Activated T-helper 17 cell treated with anti-CD3 and anti-CD28 coated beads, Interleukin-2, amount 50 U/mL, for 72 hours (primary cell): ENCODE measurements around the gene SIGLEC11. TPM values are rescaled to one million over a fixed set of nuclear protein-coding genes. Genes with fewer than 3 reads are reported as not detected.

Source experiments
- ATAC-seq: fragments of 150-1000 bp; cut with Tn5 transposase; replicated peaks from 2 replicates; pipeline ENCODE4 v1.10.0; 2021; ENCODE audit warnings: mild to moderate bottlenecking, moderate library complexity
- H3K27ac Mint-ChIP-seq: one replicate; pipeline ENCODE4 v1.8.0; 2022; ENCODE audit warnings: mixed read lengths
- H3K27me3 Mint-ChIP-seq: one replicate; pipeline ENCODE4 v1.8.0; 2022; ENCODE audit warnings: mixed read lengths
- H3K36me3 Mint-ChIP-seq: one replicate; pipeline ENCODE4 v1.8.0; 2022; ENCODE audit warnings: low read depth, mild to moderate bottlenecking, mixed read lengths
- H3K4me1 Mint-ChIP-seq: one replicate; pipeline ENCODE4 v1.8.0; 2022; ENCODE audit warnings: mixed read lengths
- H3K4me3 Mint-ChIP-seq: one replicate; pipeline ENCODE4 v1.8.0; 2022; ENCODE audit warnings: mild to moderate bottlenecking, mixed read lengths
- H3K9me3 Mint-ChIP-seq: one replicate; pipeline ENCODE4 v1.8.0; 2022; ENCODE audit warnings: mixed read lengths
- total RNA-seq, 2 donors: library from RNA; stranded (reverse); gene quantifications; one replicate each; pipeline ENCODE4 v1.2.3, GENCODE V29; 2022

The SIGLEC11 gene
- total RNA-seq, 2 donors from 2014 or later: not detected

DNA sequence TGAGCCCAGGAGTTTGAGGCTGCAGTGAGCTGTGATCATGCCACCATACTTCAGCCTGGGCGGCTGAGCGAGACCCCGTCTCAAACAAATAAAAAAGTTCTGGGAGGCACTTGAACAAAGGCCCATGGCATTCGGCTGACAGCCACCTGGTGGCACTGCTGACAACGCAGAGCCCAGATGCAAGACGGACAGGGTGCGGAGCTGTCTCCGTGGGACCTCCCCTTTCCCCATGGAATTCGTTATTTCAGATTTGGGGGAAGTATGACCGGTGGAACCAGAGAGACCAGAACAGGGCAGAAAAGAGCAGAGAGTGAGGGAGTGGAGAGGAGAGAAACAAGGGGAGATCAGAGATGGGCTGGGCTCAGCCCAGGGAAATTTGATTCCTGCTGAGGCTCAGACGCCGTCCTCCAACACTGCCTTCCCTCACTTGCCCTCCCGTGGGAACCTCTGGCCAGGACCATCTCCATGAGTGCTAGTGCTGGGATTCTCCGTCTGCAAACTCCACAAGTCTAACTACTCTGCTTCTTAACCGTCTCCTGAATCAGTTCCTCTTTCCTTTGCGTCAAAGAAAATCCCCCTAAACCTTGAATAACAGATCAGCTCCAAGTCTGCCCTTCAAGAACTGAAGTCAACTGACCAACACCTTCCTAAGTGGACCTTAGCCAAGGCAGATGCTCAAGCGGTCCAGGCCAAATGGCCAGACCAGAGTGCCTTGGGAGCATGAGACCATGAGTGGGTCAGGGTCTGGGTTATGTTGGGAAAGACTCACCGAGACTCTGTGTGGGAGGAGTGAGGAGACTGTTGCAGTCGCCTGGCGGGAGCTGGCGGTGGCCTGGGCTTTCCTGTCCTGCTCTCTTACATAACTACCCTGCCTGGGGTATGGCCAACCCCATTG is 43.9 kb downstream of the SIGLEC11 start:
- Mint-ChIP-seq H3K36me3 (peaks cover 95% of the 10 kb centered on the region), H3K4me1 (peaks cover 52% of the 10 kb centered on the region), H3K27me3 (no peaks in the 10 kb centered on the region), H3K9me3 (no peaks in the 10 kb centered on the region), H3K4me3 (no peak overlapping the region), H3K27ac (peak overlapping the region; percentile 59)
- ATAC-seq: no peak

DNA sequence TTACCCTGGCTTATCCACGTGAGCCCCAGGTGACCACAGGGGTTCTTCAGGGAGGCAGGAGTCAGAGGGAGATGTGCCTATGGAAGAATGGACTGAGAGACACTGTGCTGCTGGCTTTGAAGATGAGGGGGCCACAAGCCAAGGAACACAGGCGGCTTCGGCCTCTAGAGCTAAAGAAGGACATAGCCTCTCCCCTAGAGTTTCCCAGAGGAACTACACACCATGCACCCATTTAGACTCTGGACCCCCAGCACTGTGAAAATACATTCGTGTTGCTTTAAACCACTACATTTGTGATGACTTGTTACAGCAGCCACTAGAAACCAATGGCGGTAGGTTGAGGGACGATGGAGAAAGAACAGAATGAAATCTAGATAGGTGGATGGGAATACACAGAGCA is 45.7 kb downstream of the SIGLEC11 start:
- Mint-ChIP-seq H3K27me3 (no peaks in the 10 kb centered on the region), H3K27ac (peak overlapping the region; percentile 14), H3K36me3 (peaks cover 95% of the 10 kb centered on the region), H3K4me3 (no peak overlapping the region), H3K4me1 (peaks cover 50% of the 10 kb centered on the region), H3K9me3 (no peaks in the 10 kb centered on the region)
- no peak for ATAC-seq

DNA sequence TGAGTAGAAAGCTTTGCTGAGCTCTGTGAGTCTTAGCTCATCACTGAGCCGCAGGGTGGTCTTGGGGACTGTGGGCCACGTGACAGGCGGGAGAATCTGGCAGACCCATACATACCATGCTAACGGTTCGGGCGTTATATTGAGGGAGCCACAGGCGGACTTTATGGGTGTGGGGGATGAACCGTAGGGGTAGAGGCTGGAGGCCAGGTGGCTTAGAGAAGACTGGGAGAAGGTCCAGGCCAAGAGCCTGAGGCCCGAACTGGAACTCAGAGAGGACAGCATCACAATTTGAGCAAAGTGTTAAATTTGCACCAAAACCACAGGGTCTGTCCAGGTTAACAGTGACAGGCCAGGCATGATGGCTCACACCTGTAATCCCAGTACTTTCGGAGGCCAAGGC is 47.3 kb downstream of the SIGLEC11 start:
- Mint-ChIP-seq H3K36me3 (peaks cover 97% of the 10 kb centered on the region), H3K4me3 (peak overlapping the region; percentile 84), H3K9me3 (no peaks in the 10 kb centered on the region), H3K27ac (peak overlapping the region; percentile 92), H3K27me3 (no peaks in the 10 kb centered on the region), H3K4me1 (peaks cover 45% of the 10 kb centered on the region)
- no peak for ATAC-seq

DNA sequence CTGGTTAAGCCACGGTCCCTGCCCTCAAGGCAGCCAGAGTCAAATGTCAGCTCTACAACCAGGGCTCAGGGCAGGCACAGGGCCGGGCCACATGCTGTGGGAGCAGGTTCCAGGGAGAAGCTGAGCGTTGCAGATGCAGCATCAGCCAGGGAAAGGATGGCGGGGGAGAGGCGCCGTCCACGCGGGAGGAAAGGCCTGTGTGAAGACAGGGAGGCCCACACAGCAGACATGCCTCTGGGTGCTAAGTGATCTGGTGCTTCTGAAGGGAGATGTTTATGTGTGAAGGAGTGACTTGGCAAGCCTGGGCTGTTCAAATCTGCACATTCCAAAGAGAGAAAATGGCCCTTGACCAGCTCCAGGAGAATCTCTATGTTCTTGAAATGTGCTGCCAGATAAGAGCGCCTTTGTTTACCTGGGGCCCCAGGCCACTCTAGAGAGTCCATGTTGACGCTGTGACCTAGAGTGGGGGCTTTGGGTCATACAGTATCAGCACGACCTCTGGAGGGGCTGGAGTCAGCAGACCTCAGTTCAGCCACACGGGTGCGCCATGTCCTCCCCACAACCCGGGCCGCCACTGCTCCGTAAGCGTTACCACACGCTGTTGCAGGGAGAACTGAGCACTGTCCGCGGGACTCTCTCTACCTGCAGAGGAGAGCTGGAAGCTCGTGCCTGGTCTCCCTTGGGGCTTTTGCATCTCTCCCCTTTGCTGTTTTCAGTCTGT is 47.8 kb downstream of the SIGLEC11 start:
- no peak for ATAC-seq
- Mint-ChIP-seq H3K4me3 (peak overlapping the region; percentile 84), H3K36me3 (peaks cover 97% of the 10 kb centered on the region), H3K4me1 (peaks cover 41% of the 10 kb centered on the region), H3K27ac (peak overlapping the region; percentile 92), H3K9me3 (no peaks in the 10 kb centered on the region), H3K27me3 (no peaks in the 10 kb centered on the region)

DNA sequence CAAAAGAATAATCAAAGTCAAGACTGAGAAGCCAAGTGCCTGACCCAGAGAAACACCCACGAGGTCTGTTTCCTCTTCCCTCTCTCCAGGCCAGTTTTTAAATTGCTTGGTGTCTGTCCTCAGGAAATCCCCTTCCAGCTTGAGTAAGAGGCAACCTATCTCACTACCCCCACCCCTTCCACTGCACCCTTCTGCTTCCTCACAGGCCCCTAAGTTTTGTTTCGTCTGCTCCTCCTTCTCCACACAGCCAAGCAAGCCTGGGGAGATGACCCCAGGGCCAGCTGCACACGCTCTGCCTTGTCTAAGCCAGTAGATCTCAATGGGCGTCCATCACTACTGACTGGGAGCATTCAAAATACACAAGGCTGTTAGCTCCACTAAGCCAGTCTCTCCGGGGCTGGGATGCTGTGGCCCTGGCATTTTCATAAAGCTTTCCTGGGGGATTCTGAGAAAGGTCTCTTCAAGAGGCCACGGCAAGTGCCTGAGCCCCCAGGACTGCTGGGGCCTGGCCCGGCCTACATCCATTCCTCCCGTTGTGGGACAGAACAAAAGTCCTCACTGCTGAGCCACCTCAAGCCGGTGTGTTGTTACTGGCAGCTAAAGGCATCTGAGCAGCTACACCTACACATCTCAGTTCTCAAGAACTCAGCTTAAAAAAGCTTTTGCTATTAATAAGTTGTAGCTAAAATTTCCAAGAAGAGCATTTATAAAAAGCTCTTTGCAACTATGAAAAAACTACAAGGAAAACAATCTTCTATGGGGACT is 49.4 kb downstream of the SIGLEC11 start:
- Mint-ChIP-seq H3K9me3 (no peaks in the 10 kb centered on the region), H3K4me3 (peak overlapping the region; percentile 84), H3K27ac (peak overlapping the region; percentile 92), H3K36me3 (peaks cover 97% of the 10 kb centered on the region), H3K4me1 (peaks cover 35% of the 10 kb centered on the region), H3K27me3 (no peaks in the 10 kb centered on the region)
- ATAC-seq: peak; percentile 84

DNA sequence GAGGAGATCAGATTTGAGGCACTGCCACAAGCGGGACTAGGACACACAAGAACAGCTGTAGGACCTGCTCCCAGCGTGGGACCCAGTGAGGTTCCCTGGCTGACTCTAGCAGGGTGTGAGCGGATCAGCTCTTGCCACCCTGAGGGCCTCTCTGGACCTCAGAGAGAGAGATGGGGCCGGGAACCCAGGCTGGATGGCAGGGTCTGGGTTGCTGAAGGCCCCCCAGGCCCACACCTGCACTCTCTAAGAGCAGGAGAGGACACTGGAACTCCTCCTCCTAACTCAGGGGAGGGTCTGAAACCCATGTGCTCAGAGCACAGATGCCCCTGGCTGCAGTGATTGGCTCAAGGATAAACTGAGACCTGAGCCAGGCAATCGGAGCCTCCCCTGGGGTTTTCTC is 50.8 kb downstream of the SIGLEC11 start:
- H3K27ac Mint-ChIP-seq: no peak overlapping the region
- ATAC-seq: no peak
- H3K27me3 Mint-ChIP-seq: no peaks in the 10 kb centered on the region
- H3K4me1 Mint-ChIP-seq: peaks cover 34% of the 10 kb centered on the region
- peaks cover 90% of the 10 kb centered on the region for H3K36me3 Mint-ChIP-seq
- no peak overlapping the region for H3K4me3 Mint-ChIP-seq
- H3K9me3 Mint-ChIP-seq: no peaks in the 10 kb centered on the region

DNA sequence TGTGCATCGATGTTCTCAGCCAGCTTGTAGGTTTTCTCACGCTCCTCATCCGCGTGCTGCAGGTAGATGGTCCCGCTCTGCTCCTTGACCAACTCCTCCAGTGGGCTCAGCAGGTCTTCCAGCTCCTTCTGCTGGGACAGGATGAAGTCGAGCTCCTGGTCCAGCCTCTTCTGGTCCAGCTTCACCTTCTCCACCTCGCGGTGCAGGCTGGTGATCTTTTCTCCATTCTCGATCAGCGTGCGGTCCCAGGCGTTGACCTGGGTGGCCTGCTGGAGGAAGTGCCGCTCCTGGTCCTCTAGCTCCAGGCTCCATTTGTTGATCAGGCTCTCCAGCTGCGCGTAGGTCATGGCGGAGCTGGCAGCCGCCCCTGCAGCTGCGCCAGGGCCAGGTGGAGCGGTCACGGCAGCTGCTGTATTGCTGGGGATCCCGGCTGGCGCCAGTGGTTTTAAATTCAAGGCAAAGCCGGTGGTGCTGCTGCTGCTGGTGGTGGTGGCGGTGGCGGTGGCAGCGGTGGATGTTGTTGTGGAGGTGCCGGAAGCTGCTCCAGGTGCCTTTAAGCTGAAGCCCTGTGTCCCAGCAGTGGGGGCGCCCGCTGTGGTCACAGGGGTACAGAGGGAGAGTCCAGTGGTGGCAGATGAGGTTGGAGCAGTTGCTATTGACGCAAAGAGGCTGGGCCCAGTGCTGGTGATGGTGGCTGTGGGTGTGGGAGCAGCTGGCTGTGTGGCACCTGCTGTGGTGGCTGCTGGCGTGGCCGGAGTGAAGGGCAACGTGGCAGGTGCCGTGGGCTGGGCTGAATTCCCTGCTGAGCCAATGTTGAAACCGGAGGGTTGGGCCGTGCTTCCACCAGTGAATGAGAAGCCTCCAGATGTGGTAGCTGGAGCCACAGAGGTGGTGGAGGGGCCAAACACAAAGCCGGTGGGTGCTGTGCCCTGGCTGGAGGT is 52.2 kb downstream of the SIGLEC11 start:
- Mint-ChIP-seq H3K4me1 (peaks cover 28% of the 10 kb centered on the region), H3K4me3 (no peak overlapping the region), H3K36me3 (peaks cover 76% of the 10 kb centered on the region), H3K27me3 (no peaks in the 10 kb centered on the region), H3K9me3 (no peaks in the 10 kb centered on the region), H3K27ac (peak overlapping the region; percentile 41)
- no peak for ATAC-seq

DNA sequence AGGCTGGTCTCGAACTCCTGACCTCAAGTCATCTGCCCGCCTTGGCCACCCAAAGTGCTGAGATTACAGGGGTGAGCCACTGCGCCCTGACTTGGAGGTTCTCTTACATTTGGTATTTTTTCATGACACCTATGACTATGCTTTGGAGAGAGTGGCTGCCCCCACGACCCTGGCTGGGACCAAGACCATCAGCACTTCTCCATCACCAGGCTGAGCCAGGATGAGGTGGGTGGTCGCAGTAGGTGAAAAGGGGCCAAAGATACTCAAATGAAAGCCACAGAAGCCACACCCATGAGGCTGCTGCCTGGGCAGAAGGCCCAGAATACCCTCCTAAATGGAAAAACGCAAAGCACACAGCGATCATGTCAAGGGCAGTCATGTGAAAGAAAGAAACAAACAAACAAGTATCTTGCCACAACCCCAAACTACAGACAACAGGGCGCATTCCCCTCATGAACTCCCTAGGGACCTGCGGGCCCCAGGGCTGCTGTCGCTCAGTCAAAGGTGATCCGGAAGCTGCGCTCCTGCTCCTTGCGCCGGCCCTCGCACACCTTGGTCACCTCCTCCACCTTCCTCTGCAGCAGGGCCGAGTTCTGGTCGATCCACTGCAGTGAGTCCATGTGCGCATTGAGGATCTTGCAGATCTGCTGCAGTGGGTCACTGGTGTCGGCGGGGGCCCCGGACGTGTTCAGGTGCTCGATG is 53.1 kb downstream of the SIGLEC11 start:
- H3K27me3 Mint-ChIP-seq: no peaks in the 10 kb centered on the region
- H3K4me3 Mint-ChIP-seq: no peak overlapping the region
- peaks cover 67% of the 10 kb centered on the region for H3K36me3 Mint-ChIP-seq
- no peaks in the 10 kb centered on the region for H3K9me3 Mint-ChIP-seq
- H3K4me1 Mint-ChIP-seq: peaks cover 19% of the 10 kb centered on the region
- H3K27ac Mint-ChIP-seq: peak overlapping the region; percentile 41
- no peak for ATAC-seq

DNA sequence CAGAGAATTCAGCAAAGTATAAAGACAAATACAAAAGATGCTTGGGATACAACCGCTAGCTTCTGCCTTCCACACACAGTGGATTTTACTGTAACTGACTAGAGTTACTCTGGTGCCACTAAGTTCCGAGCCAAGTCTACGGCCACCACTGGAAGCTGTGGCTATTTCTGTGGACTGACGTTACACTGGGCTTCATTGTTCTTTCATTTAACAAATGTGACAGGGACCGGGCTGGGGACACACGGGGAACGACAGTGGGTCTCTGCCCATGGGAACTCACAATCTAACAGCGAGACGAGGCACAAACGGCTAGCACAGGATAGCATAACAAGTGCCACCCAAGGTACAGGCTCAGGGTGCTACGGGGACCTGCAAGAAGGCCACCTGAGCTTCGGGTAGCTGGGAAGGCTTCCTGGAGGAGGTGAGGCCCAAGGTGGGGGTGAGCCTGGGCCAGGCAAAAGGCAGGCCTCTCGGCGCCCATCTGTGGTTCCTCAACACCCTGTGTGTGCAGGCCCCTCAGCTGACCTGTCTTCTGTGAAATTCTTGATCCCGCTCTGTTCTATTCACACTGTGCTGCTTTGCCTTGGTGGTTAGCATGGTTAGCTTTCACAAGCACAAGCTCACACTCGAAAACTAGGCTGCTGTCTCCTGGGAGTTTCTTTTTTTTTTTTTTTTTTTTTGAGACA is 54.0 kb downstream of the SIGLEC11 start:
- Mint-ChIP-seq H3K27me3 (no peaks in the 10 kb centered on the region), H3K4me1 (peaks cover 15% of the 10 kb centered on the region), H3K9me3 (no peaks in the 10 kb centered on the region), H3K36me3 (peaks cover 58% of the 10 kb centered on the region), H3K4me3 (no peak overlapping the region), H3K27ac (peak overlapping the region; percentile 41)
- no peak for ATAC-seq

DNA sequence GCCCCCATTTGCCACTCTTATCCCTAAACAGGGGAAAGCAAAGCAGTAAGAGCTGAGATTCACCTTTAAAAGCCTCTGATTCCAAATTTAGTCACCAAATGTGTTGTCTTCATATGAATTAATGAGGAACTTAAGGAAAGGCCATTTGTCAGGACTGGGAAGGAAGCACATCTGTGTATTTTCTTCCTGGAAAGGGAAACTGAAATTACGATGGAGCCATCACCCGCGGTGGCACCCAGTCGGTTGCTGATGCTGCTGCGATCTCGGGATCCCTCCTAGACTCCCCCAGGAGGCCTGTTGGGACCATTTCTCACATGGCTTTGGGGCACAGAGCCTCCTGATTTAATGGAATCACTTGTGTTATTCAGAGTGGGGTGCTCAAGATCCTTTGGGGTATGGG is 56.8 kb downstream of the SIGLEC11 start:
- H3K9me3 Mint-ChIP-seq: no peaks in the 10 kb centered on the region
- H3K36me3 Mint-ChIP-seq: peaks cover 30% of the 10 kb centered on the region
- no peak overlapping the region for H3K27ac Mint-ChIP-seq
- H3K27me3 Mint-ChIP-seq: no peaks in the 10 kb centered on the region
- peak overlapping the region; percentile 23 for H3K4me3 Mint-ChIP-seq
- H3K4me1 Mint-ChIP-seq: peaks cover 8% of the 10 kb centered on the region
- no peak for ATAC-seq
